Hepatocyte (in vitro differentiated cells): ENCODE measurements around the gene RRAGC. TPM values are rescaled to one million over a fixed set of nuclear protein-coding genes. Genes with fewer than 3 reads are reported as not detected.

Source experiments
- DNase-seq: peaks from one replicate; pipeline ENCODE4 v3.0.0-alpha.2; 2016; ENCODE audit warnings: low spot score
- H2AFZ ChIP-seq: fragments of 200-600 bp; sonication (generic); 2 replicates; pipeline ENCODE4 v1.6.0; 2016; ENCODE audit warnings: antibody characterized with exemption, mild to moderate bottlenecking
- H3K27ac ChIP-seq: fragments of 200-600 bp; sonication (generic); 2 replicates; pipeline ENCODE4 v1.5.1; 2016; ENCODE audit warnings: mild to moderate bottlenecking
- H3K27me3 ChIP-seq: fragments of 200-600 bp; sonication (generic); 2 replicates; pipeline ENCODE4 v1.6.1; 2016
- H3K36me3 ChIP-seq: fragments of 200-600 bp; sonication (generic); replicated peaks from 2 replicates; pipeline ENCODE4 v1.5.1; 2016; ENCODE audit warnings: low read depth; ENCODE audit not compliant: insufficient read depth
- H3K4me1 ChIP-seq: fragments of 200-600 bp; sonication (generic); 2 replicates; pipeline ENCODE4 v1.5.1; 2016; ENCODE audit warnings: mild to moderate bottlenecking, moderate library complexity; ENCODE audit not compliant: insufficient read depth
- H3K4me2 ChIP-seq: fragments of 200-600 bp; sonication (generic); 2 replicates; pipeline ENCODE4 v1.6.0; 2016
- H3K4me3 ChIP-seq: fragments of 200-600 bp; sonication (generic); 2 replicates; pipeline ENCODE4 v1.5.1; 2016; ENCODE audit warnings: mild to moderate bottlenecking
- H3K79me2 ChIP-seq: fragments of 200-600 bp; sonication (generic); 2 replicates; pipeline ENCODE4 v1.6.0; 2017; ENCODE audit warnings: mild to moderate bottlenecking
- H3K9me2 ChIP-seq: fragments of 200-600 bp; sonication (generic); replicated peaks from 2 replicates; pipeline ENCODE4 v1.6.0; 2017; ENCODE audit warnings: mild to moderate bottlenecking; ENCODE audit not compliant: insufficient read depth
- H3K9me3 ChIP-seq: fragments of 200-600 bp; sonication (generic); 2 replicates; pipeline ENCODE4 v1.5.1; 2016; ENCODE audit warnings: low read depth, mild to moderate bottlenecking
- H4K20me1 ChIP-seq: fragments of 200-600 bp; sonication (generic); 2 replicates; pipeline ENCODE4 v1.6.0; 2016; ENCODE audit warnings: mild to moderate bottlenecking; ENCODE audit not compliant: insufficient read depth, poor library complexity, severe bottlenecking
- EZH2 ChIP-seq: fragments of 200-600 bp; sonication (generic); IDR thresholded peaks from 2 replicates; pipeline ENCODE4 v1.6.1; 2016; ENCODE audit warnings: antibody characterized with exemption, mild to moderate bottlenecking, borderline replicate concordance
- EZH2phosphoT487 ChIP-seq: fragments of 200-600 bp; sonication (generic); IDR thresholded peaks from one replicate; pipeline ENCODE4 v1.6.1; 2018; ENCODE audit warnings: antibody characterized with exemption, mild to moderate bottlenecking, low read depth, moderate library complexity; ENCODE audit not compliant: unreplicated experiment, severe bottlenecking
- WGBS: methylation state at CpG from one replicate; pipeline ENCODE4 v1.1.6; 2016; ENCODE audit warnings: low lambda C conversion rate; ENCODE audit errors: missing lambda C conversion rate; 5-methylcytosine and 5-hydroxymethylcytosine counted together
- polyA plus RNA-seq: library from polyadenylated mRNA; unstranded; fragments of >200 nt; fragmentation: Nextera tagmentation; extraction: Ambion mirVana; gene quantifications from 2 replicates; pipeline ENCODE4 v1.2.1, GENCODE V29; 2016
- total RNA-seq: library from RNA; depleted of rRNA; stranded (reverse); fragments of >200 nt; gene quantifications from 2 replicates; pipeline ENCODE4 v1.2.3, GENCODE V29; 2014
- TF ChIP-seq, protein P1 (sequence below): fragments of 200-600 bp; sonication (generic); IDR thresholded peaks from 2 replicates; pipeline ENCODE4 v1.5.1; 2016; ENCODE audit warnings: antibody characterized with exemption, mild to moderate bottlenecking; ENCODE audit not compliant: poor library complexity

RRAGC gene
- total and polyA plus RNA-seq, 2 experiments from 2014 or later, result 21.7 to 36.6 TPM

GRCh38 chr1:38815903-38816627 lies 43.5 kb downstream of the RRAGC start:
- H3K79me2 ChIP-seq, result no peaks in the 10 kb centered on the region
- H2AFZ ChIP-seq, result no peak overlapping the region
- WGBS, result 65% methylated on average over 33 of the region's 36 CpGs
- no peaks in the 10 kb centered on the region for H3K36me3 ChIP-seq
- DNase-seq, result no peak
- peaks cover 69% of the 10 kb centered on the region for H3K27me3 ChIP-seq
- H3K4me2 ChIP-seq, result no peak overlapping the region
- no peaks in the 10 kb centered on the region for H4K20me1 ChIP-seq
- TF ChIP-seq EZH2phosphoT487 (no peak), EZH2 (no peak)
- TF ChIP-seq, protein P1, sequence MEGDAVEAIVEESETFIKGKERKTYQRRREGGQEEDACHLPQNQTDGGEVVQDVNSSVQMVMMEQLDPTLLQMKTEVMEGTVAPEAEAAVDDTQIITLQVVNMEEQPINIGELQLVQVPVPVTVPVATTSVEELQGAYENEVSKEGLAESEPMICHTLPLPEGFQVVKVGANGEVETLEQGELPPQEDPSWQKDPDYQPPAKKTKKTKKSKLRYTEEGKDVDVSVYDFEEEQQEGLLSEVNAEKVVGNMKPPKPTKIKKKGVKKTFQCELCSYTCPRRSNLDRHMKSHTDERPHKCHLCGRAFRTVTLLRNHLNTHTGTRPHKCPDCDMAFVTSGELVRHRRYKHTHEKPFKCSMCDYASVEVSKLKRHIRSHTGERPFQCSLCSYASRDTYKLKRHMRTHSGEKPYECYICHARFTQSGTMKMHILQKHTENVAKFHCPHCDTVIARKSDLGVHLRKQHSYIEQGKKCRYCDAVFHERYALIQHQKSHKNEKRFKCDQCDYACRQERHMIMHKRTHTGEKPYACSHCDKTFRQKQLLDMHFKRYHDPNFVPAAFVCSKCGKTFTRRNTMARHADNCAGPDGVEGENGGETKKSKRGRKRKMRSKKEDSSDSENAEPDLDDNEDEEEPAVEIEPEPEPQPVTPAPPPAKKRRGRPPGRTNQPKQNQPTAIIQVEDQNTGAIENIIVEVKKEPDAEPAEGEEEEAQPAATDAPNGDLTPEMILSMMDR, result no peak
- no peak overlapping the region for H3K4me3 ChIP-seq
- no peaks in the 10 kb centered on the region for H3K9me3 ChIP-seq
- peaks cover 14% of the 10 kb centered on the region for H3K4me1 ChIP-seq
- no peaks in the 10 kb centered on the region for H3K9me2 ChIP-seq
- no peak overlapping the region for H3K27ac ChIP-seq

GRCh38 chr1:38814984-38815464 lies 44.5 kb downstream of the RRAGC start:
- no peaks in the 10 kb centered on the region for H3K79me2 ChIP-seq
- no peak overlapping the region for H3K4me2 ChIP-seq
- no peaks in the 10 kb centered on the region for H3K36me3 ChIP-seq
- no peaks in the 10 kb centered on the region for H3K9me3 ChIP-seq
- no peak overlapping the region for H2AFZ ChIP-seq
- H3K4me1 ChIP-seq, result peaks cover 14% of the 10 kb centered on the region
- H3K9me2 ChIP-seq, result no peaks in the 10 kb centered on the region
- H4K20me1 ChIP-seq, result no peaks in the 10 kb centered on the region
- peaks cover 78% of the 10 kb centered on the region for H3K27me3 ChIP-seq
- TF ChIP-seq, protein P1, result no peak
- TF ChIP-seq EZH2, result no peak
- TF ChIP-seq EZH2phosphoT487, result no peak
- WGBS, result 55% methylated on average over 1 of the region's 1 CpG
- no peak overlapping the region for H3K27ac ChIP-seq
- no peak overlapping the region for H3K4me3 ChIP-seq
- no peak for DNase-seq

DNA sequence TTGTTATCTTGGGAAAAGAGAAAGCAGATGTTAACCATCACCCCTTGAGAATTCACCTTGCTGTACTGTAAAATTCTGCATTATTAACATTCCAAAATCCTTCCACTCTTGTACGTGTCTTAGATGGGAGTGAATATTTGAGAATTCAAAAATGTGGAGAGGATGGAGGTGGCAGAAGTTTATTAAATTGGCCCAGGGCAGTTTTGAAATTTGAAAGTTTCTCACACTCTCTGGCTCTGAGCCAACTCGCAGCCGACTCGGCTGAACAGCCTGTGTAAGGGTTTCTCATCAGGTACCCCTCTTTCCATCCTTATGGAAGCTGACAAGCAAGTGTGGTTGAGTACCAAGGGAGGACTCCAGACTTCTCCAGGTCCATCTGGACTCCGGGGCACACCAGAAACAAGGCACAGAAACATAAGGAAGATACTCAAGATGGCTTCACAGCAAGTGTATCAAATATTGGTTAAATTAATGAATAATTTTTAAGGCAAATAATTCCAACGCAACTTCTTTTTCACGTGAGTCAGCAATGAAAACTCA lies 45.1 kb downstream of the RRAGC start:
- H3K4me1 ChIP-seq, result peaks cover 14% of the 10 kb centered on the region
- no peak overlapping the region for H3K4me3 ChIP-seq
- 60% methylated on average over 7 of the region's 7 CpGs for WGBS
- no peaks in the 10 kb centered on the region for H3K9me3 ChIP-seq
- no peaks in the 10 kb centered on the region for H3K9me2 ChIP-seq
- H3K36me3 ChIP-seq, result no peaks in the 10 kb centered on the region
- no peaks in the 10 kb centered on the region for H3K79me2 ChIP-seq
- no peak overlapping the region for H3K4me2 ChIP-seq
- DNase-seq, result no peak
- TF ChIP-seq EZH2phosphoT487 (no peak), EZH2 (no peak)
- TF ChIP-seq, protein P1, result no peak
- no peak overlapping the region for H2AFZ ChIP-seq
- H4K20me1 ChIP-seq, result no peaks in the 10 kb centered on the region
- H3K27ac ChIP-seq, result no peak overlapping the region
- H3K27me3 ChIP-seq, result peaks cover 83% of the 10 kb centered on the region
